NOMO-1 treated with DMSO at 0.1 percent for 48 hours (cell line): ENCODE results near the gene LRP2.
A peak's percentile ranks its signal among the peaks of the same experiment; 100 is the strongest.
"Not testable (repeated sequence)": the region's sequence is repeated elsewhere in the genome, so short reads cannot be mapped to it uniquely, and the experiment has no call there.

Experiments used
- DNase-seq: peaks from one replicate; lab custom pipeline; 2025; ENCODE audit not compliant: unreplicated experiment; lab: John Stamatoyannopoulos, UW

LRP2 gene

GRCh38 chr2:169301596-169302335, 60.6 kb downstream of the LRP2 start:
- DNase-seq = no peak

GRCh38 chr2:169300636-169301530, 61.5 kb downstream of the LRP2 start:
- DNase-seq = no peak

DNA sequence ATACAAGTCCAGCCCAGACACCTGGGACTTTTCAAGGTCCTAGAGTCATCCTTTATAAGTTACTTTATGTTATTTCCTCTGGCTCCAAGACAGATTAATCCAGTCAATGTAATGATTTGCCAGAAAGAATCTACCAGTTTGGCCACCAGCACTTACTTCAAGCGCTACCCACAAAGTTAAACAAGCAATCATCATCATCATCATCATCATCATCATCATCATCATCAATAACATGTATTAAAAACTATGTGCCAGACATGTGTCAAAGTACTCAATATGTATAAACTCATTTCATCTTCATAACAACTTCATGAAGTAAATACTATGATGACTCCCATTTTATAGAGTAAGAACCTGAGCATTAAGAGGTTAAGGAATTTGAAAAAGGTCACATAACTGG, 64.3 kb downstream of the LRP2 start:
- DNase-seq = no peak

- peak; percentile 3 for DNase-seq
Measured at GRCh38 chr2:169294001-169294675, 68.2 kb downstream of the LRP2 start.

DNA sequence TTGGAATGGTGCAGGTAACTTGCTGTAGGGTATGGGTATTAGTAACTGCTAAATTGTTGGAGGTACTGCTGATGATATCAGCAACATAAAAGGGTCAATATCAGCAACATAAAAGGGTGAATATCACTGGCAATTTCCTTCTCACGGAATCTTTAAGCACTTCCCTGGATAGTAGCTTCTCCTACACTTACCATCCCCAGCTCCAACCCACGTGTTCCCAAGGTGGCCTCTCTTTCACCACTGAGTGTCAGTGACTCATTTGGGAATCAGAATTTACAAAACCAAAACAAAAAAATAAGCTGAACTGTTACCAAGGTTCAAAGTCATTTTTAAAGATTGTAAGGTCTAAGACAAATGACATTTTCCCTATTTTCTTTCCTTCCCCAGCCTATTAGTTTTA, 70.8 kb downstream of the LRP2 start:
- no peak for DNase-seq

GRCh38 chr2:169290433-169290832, 71.9 kb downstream of the LRP2 start:
- DNase-seq = no peak

DNA sequence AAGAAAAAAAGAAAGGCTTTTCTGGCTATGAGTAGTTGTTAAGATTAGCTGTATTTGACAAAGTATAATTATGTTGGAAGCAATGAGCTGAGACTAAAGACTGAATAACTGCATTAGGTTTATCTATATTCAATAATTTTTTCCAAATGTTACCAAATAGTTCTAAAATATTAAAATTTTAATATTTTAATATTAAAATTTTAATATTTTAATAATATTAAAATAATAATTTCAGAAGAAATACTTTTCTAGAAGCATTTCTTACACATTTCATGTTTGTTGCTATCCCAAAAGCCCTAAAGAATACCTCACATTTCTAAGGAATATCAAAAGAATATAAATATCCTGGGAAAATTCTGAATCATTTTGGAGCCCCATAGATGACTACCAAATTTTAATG, 74.7 kb downstream of the LRP2 start:
- no peak for DNase-seq

DNA sequence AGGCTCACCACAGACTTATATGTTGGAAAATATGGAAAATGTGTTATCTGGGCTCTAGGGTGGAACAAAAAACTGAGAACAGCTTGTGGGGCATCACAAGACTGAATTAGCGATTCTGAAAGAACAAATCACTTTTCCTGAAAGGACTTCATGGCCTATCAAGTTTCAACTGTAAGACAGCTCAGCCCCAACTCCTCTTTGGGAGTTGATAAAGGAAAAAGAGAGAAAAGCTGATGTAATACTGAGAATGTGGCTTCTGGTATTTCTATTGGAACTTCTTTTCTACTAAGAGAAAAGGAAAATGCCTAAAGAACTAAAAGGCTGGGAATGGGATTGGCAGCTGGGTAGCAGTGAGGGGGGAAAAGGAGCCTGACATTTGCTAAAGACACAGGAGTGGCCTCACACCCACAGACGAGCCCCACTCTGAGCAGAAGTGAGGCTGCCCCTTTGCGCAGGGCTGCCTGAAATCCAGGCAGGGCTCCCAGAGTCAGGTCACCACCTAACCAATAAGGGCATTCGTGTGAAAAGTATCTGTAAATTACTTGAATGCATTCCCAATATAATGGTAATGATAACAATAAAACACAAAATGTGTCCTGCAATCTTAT, 75.6 kb downstream of the LRP2 start:
- DNase-seq = no peak

GRCh38 chr2:169285531-169286235, 76.7 kb downstream of the LRP2 start:
- no peak for DNase-seq

- no peak for DNase-seq
Measured at GRCh38 chr2:169280502-169280901, 81.8 kb downstream of the LRP2 start.

DNA sequence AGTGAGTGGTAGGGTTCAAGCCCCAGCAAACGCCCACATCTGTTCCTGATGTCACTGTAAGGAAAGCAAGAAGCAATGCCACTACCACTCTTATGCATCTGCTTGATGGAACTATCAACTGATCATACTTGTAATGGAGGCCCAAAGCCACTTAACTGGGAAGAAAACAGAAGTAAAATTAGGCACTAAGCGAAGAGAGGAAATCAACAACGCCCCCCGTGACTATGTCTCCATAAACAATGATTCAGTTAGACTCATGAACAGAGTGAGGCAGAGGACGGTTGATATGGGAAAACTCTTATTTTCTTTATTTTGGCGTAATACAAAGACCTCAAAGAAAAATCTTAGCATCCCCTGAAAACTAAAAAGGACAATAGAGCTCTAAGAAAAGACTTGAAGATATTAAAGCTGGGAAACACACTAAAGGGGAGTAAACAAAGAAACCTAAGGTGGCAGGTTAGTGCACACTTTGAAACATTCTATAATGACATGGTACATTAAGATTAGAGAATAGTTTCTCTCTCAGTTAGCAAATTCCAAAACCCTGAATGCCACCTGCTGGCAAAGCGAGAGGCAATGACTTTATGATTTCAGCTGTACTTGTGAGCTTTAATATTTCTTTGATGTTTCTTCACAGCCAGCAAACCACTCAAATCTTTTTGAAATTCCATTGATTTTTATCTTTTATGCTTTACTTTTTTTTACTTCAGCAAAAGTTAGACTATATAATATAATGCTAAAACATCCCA, 86.5 kb downstream of the LRP2 start:
- DNase-seq = peak; percentile 37

GRCh38 chr2:169272010-169272409, 90.3 kb downstream of the LRP2 start:
- peak; percentile 89 for DNase-seq

DNA sequence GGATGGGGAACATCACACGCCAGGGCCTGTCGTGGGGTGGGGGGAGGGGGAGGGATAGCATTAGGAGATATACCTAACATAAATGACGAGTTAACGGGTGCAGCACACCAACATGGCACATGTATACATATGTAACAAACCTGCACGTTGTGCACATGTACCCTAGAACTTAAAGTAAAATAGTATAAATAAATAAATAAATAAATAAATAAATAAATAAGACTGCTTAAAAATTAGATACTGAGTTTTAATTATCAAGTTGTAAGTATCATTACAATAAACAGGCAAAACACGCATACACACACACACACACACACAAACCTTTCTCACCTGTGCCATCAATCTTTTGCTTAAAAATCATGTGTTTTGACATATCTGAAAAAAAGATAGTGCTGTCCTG, 91.8 kb downstream of the LRP2 start:
- DNase-seq = not testable (repeated sequence)

DNA sequence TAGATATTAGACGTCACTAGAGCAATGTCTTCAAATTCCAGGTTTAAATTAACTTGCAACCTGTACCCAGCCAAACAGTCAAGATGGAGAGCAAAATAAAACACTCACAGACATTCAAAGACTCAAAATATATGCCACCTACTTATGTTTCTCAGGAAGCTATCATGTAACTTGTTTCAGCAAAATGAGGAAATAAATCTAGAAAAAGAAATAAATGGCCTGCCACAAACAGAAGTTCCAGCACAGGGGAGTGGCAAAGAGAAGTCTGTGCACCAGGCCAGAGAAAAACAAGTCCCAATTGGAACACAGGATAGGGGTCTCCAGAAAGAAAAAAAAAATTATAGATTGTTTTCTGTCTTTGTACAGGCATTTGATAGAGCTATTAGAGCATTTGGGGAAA, 96.7 kb downstream of the LRP2 start:
- DNase-seq = peak; percentile 81

- no peak for DNase-seq
Measured at GRCh38 chr2:169260846-169261642, 101.3 kb downstream of the LRP2 start.

- peak; percentile 17 for DNase-seq
Measured at GRCh38 chr2:169260246-169260645, 102.1 kb downstream of the LRP2 start.

DNA sequence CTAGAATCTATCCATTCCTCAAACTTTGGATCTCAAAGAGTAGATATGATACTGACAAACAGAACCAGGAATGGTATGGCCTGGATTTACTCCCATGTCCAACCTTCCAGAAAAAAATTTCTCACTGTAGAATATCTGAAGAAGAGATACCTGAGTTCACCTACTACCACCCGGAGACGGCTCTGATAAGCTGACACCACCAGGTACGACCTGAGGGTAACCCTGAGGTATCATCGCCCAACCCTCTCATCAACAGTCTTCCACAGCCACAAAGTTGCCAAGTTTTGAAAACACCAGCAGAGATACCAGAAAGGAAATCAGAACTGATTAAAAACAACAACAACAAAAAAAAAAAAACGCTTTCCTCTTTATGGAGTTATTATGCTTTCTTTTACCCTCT, 102.9 kb downstream of the LRP2 start:
- DNase-seq = no peak

- no peak for DNase-seq
Measured at GRCh38 chr2:169258045-169258601, 104.2 kb downstream of the LRP2 start.

- DNase-seq = no peak
Measured at GRCh38 chr2:169254774-169255173, 107.6 kb downstream of the LRP2 start.
